Mesendoderm (in vitro differentiated cells): ENCODE data around the gene FBXL7.

Experiments used
- DNase-seq: peaks from one replicate; pipeline ENCODE4 v3.0.0; 2013
- H2AK5ac ChIP-seq: 2 replicates; pipeline ENCODE4 v1.6.1; 2013; ENCODE audit warnings: low read length, inconsistent platforms
- H2BK120ac ChIP-seq: 2 replicates; pipeline ENCODE4 v1.6.1; 2013; ENCODE audit warnings: low read depth, mild to moderate bottlenecking, low read length, moderate library complexity, mixed read lengths
- H2BK15ac ChIP-seq: replicated peaks from 2 replicates; pipeline ENCODE4 v1.6.1; 2013; ENCODE audit warnings: low read depth, mild to moderate bottlenecking, moderate library complexity
- H2BK5ac ChIP-seq: 2 replicates; pipeline ENCODE4 v1.6.1; 2013; ENCODE audit warnings: low read length, inconsistent platforms
- H3K18ac ChIP-seq: 2 replicates; pipeline ENCODE4 v1.6.1; 2013; ENCODE audit warnings: mild to moderate bottlenecking, low read length, mixed read lengths
- H3K23ac ChIP-seq: one replicate; pipeline ENCODE4 v1.6.1; 2013; ENCODE audit warnings: low read length
- H3K27ac ChIP-seq: 2 replicates; pipeline ENCODE4 v1.5.1; 2013; ENCODE audit warnings: low read depth, mild to moderate bottlenecking, inconsistent platforms, low read length, moderate library complexity
- H3K27me3 ChIP-seq: 2 replicates; pipeline ENCODE4 v1.6.1; 2013; ENCODE audit warnings: low read length, control low read depth, mild to moderate bottlenecking, inconsistent platforms; ENCODE audit not compliant: insufficient read depth, poor library complexity
- H3K36me3 ChIP-seq: 2 replicates; pipeline ENCODE4 v1.6.1; 2013; ENCODE audit warnings: low read length, inconsistent platforms; ENCODE audit not compliant: control insufficient read depth, insufficient read depth
- H3K4ac ChIP-seq: one replicate; pipeline ENCODE4 v1.6.1; 2013; ENCODE audit warnings: low read depth, mild to moderate bottlenecking, low read length, moderate library complexity
- H3K4me1 ChIP-seq: 2 replicates; pipeline ENCODE4 v1.6.1; 2013; ENCODE audit warnings: low read depth, low read length, inconsistent platforms; ENCODE audit not compliant: control insufficient read depth
- H3K4me2 ChIP-seq: 2 replicates; pipeline ENCODE4 v1.6.1; 2013; ENCODE audit warnings: low read length
- H3K4me3 ChIP-seq: 2 replicates; pipeline ENCODE4 v1.5.1; 2013; ENCODE audit warnings: mild to moderate bottlenecking, low read length
- H3K56ac ChIP-seq: one replicate; pipeline ENCODE4 v1.6.1; 2013; ENCODE audit warnings: low read length
- H3K79me1 ChIP-seq: 2 replicates; pipeline ENCODE4 v1.6.1; 2013; ENCODE audit warnings: low read length, inconsistent platforms
- H3K79me2 ChIP-seq: 2 replicates; pipeline ENCODE4 v1.6.1; 2013; ENCODE audit warnings: mild to moderate bottlenecking, low read length; ENCODE audit not compliant: control insufficient read depth, insufficient read depth
- H3K9ac ChIP-seq: 2 replicates; pipeline ENCODE4 v1.6.1; 2013; ENCODE audit warnings: low read length, inconsistent platforms
- H4K5ac ChIP-seq: one replicate; pipeline ENCODE4 v1.6.1; 2013; ENCODE audit warnings: low read length
- H4K8ac ChIP-seq: one replicate; pipeline ENCODE4 v1.6.1; 2013; ENCODE audit warnings: low read depth, mild to moderate bottlenecking, control low read depth, low read length, moderate library complexity
- WGBS: extraction: QIAGEN DNeasy Blood & Tissue Kit; methylation state at CpG from one replicate; pipeline ENCODE4 v1.1.7; 2013; ENCODE audit warnings: low lambda C conversion rate, missing lambda C conversion rate; ENCODE audit not compliant: insufficient coverage; ENCODE audit errors: extremely low coverage; 5-methylcytosine and 5-hydroxymethylcytosine counted together

Gene FBXL7

DNA sequence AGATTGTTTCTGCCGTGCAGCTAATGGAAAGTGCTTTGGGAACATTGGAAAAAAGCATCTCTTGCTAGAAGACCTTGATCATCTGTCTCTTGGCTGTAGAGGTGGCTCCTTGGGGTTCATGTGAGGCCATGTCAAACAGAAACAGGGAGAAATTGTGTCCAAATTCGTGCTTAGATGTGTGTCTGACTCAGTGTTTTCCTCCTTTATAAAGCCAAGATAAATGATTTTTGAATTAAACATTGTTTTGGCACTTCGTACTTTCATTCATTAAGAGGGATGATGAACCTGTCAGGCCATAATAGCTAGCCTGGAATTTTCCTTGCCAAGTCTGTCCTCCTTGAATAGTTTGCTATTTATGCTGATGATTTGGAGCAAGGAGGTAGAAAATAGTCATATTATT lies 143.8 kb downstream of the FBXL7 start:
- peak overlapping the region; percentile 11 for H3K56ac ChIP-seq
- H4K8ac ChIP-seq: no peak overlapping the region
- peaks cover 24% of the 10 kb centered on the region for H3K79me1 ChIP-seq
- no peaks in the 10 kb centered on the region for H3K27me3 ChIP-seq
- no peak overlapping the region for H2BK15ac ChIP-seq
- H2BK5ac ChIP-seq: no peak overlapping the region
- no peak overlapping the region for H3K4ac ChIP-seq
- no peak overlapping the region for H4K5ac ChIP-seq
- H3K27ac ChIP-seq: no peak overlapping the region
- peaks cover 12% of the 10 kb centered on the region for H3K4me1 ChIP-seq
- H3K4me3 ChIP-seq: no peak overlapping the region
- no peak overlapping the region for H2AK5ac ChIP-seq
- WGBS: no CpG with 5 or more reads among the region's 3 CpGs
- H3K4me2 ChIP-seq: no peak overlapping the region
- peaks cover 3% of the 10 kb centered on the region for H3K79me2 ChIP-seq
- no peak overlapping the region for H3K18ac ChIP-seq
- no peak overlapping the region for H2BK120ac ChIP-seq
- H3K36me3 ChIP-seq: no peaks in the 10 kb centered on the region
- H3K9ac ChIP-seq: no peak overlapping the region
- no peak for DNase-seq
- no peak overlapping the region for H3K23ac ChIP-seq

DNA sequence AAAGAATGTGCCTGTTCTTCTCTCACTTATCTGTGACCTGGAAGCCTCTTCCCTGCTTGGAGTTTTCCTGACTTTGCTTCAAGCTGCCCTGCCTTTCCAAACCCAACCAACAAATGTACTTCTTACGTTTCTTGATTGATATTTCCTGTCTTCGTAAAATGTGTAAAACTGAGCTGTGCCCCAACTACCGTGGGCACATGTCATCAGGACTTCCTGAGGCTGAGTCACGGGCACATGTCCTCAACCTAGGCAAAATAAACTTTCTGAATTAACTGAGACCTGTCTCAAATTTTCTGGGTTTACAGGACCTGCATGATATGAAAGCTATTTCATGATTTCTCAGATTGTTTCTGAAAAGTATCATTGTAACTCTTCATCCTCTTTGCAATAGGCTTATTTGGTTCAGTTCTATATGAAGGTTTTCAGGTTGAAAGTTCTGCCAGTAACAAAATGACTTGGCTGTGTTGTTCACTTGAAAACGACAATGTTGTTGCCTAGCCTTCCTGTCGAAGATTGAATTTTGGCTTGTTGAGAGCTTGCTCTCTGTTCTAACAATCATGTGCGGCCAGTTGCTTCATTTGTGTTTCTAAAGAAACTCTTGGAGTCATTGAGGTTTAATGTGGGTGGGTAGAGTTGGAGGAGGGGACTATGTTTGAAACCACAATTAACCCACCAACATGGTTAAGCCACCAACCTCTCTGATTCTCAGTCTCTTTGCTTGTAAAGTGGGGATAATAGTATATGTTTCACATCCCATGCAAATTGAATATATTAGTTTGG lies 145.6 kb downstream of the FBXL7 start:
- Histone ChIP-seq H2AK5ac (no peak overlapping the region), H3K23ac (no peak overlapping the region), H2BK120ac (no peak overlapping the region), H3K36me3 (no peaks in the 10 kb centered on the region), H3K27me3 (no peaks in the 10 kb centered on the region), H3K4me1 (peaks cover 11% of the 10 kb centered on the region), H3K9ac (peak overlapping the region; percentile 33), H3K79me2 (peaks cover 3% of the 10 kb centered on the region), H4K5ac (no peak overlapping the region), H3K56ac (peak overlapping the region; percentile 74), H2BK15ac (no peak overlapping the region), H3K27ac (peak overlapping the region; percentile 20), H4K8ac (no peak overlapping the region), H3K79me1 (peaks cover 18% of the 10 kb centered on the region), H3K4me2 (no peak overlapping the region), H3K18ac (peak overlapping the region; percentile 83), H3K4ac (no peak overlapping the region), H3K4me3 (no peak overlapping the region), H2BK5ac (peak overlapping the region; percentile 56)
- peak; percentile 75 for DNase-seq
- WGBS: no CpG with 5 or more reads among the region's 7 CpGs

DNA sequence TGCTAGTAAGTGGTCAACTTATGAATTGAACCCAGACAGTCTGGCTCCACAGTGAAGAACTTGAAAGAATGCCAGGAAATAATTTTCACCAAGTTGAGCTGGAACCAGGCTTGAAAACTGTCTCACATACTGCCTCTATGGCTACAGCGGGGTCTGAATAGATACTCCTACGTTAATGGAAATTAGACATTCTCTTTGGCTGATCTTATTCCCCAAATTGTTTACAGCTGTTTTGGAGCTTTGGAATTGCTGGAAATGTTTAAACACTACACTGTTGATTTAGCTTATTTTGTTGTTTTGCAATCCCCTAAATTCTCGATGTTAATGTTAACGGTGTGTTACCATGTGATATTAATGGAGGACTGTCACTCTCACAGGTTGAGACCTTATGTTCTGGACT lies 146.4 kb downstream of the FBXL7 start:
- Histone ChIP-seq H3K23ac (no peak overlapping the region), H2BK120ac (no peak overlapping the region), H3K27ac (no peak overlapping the region), H4K5ac (no peak overlapping the region), H3K4me1 (peaks cover 11% of the 10 kb centered on the region), H2AK5ac (no peak overlapping the region), H3K18ac (no peak overlapping the region), H3K56ac (no peak overlapping the region), H3K79me2 (peaks cover 3% of the 10 kb centered on the region), H3K27me3 (no peaks in the 10 kb centered on the region), H3K79me1 (peaks cover 16% of the 10 kb centered on the region), H2BK5ac (no peak overlapping the region), H3K9ac (no peak overlapping the region), H3K4ac (no peak overlapping the region), H4K8ac (no peak overlapping the region), H3K4me2 (no peak overlapping the region), H2BK15ac (peak overlapping the region; percentile 19), H3K4me3 (no peak overlapping the region), H3K36me3 (no peaks in the 10 kb centered on the region)
- DNase-seq: no peak
- WGBS: no CpG with 5 or more reads among the region's 4 CpGs

DNA sequence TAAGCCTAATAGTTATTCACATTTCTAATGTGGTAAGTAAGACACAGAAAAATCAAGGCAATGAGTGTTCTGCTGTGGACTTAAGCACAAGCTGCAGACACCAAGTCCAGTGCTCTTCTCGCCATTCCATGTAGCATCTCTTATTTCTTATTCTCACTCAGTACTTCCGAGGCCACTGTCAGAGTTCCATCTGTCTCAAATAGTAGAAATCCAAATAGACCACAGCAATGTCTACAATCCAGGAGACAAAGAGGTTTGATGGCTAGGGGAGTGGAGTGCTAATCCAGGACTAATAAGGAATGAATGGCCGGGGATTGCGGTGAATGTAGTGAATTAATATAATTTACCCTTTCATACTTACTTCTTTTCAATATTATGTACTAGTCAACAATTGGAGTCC lies 147.3 kb downstream of the FBXL7 start:
- Histone ChIP-seq H2BK5ac (no peak overlapping the region), H3K9ac (no peak overlapping the region), H3K4me2 (no peak overlapping the region), H3K4me3 (no peak overlapping the region), H3K79me1 (peaks cover 16% of the 10 kb centered on the region), H3K27me3 (no peaks in the 10 kb centered on the region), H3K27ac (no peak overlapping the region), H3K79me2 (peaks cover 3% of the 10 kb centered on the region), H3K36me3 (no peaks in the 10 kb centered on the region), H2BK120ac (no peak overlapping the region), H3K4me1 (peaks cover 11% of the 10 kb centered on the region), H3K56ac (no peak overlapping the region), H3K18ac (no peak overlapping the region), H3K23ac (no peak overlapping the region), H2AK5ac (no peak overlapping the region), H4K5ac (no peak overlapping the region), H2BK15ac (no peak overlapping the region), H4K8ac (no peak overlapping the region), H3K4ac (no peak overlapping the region)
- DNase-seq: no peak
- WGBS: no CpG with 5 or more reads among the region's 4 CpGs

DNA sequence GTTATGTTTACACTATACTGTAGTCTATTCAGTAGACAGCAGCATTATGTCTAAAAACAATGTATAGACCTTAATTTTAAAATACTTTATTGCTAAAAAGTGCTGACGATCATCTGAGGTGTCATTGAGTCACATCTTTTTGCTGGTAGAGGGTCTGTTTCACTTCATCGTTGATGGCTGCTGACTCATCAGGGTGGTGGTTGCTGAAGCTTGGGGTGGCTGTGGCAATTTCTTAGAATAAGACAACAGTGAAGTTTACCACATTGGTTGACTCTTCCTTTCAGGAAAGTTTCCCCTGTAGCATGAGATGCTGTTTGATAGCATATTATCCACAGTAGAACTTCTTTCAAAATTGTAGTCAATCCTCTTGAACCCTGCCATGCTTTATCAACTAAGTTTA lies 150.3 kb downstream of the FBXL7 start:
- H3K56ac ChIP-seq: no peak overlapping the region
- H3K36me3 ChIP-seq: no peaks in the 10 kb centered on the region
- peaks cover 4% of the 10 kb centered on the region for H3K4me1 ChIP-seq
- H3K18ac ChIP-seq: no peak overlapping the region
- H2BK5ac ChIP-seq: no peak overlapping the region
- H2AK5ac ChIP-seq: no peak overlapping the region
- no peak overlapping the region for H2BK120ac ChIP-seq
- peaks cover 3% of the 10 kb centered on the region for H3K79me2 ChIP-seq
- no peak overlapping the region for H3K4me3 ChIP-seq
- H3K27me3 ChIP-seq: no peaks in the 10 kb centered on the region
- H4K5ac ChIP-seq: no peak overlapping the region
- H4K8ac ChIP-seq: no peak overlapping the region
- no CpG with 5 or more reads among the region's 2 CpGs for WGBS
- no peak overlapping the region for H3K9ac ChIP-seq
- no peak for DNase-seq
- H3K4me2 ChIP-seq: no peak overlapping the region
- H3K79me1 ChIP-seq: peaks cover 9% of the 10 kb centered on the region
- H3K27ac ChIP-seq: no peak overlapping the region
- H3K4ac ChIP-seq: no peak overlapping the region
- peak overlapping the region; percentile 57 for H2BK15ac ChIP-seq
- H3K23ac ChIP-seq: no peak overlapping the region

DNA sequence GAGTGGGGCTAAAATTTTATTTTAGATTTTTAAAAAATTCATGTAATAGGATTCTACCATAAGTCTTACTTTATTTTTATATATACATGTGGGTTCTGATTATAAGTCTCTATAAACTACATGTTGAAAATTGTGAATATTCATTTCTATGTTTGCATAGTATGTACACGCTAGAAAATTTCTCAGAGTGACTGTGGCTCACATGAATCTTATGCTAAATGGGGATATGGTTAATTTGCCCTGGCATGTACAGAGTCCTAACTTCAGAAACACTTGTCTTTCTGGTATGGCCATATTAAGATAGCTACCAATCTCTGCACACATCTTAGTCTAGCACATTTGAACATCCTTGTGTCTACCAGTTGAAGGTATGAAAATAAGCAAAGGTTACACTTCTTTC lies 154.8 kb downstream of the FBXL7 start:
- no peak overlapping the region for H3K23ac ChIP-seq
- H2BK15ac ChIP-seq: no peak overlapping the region

More for the DNA sequence above, 154.8 kb downstream of the FBXL7 start:
- Histone ChIP-seq H4K8ac (no peak overlapping the region), H2AK5ac (no peak overlapping the region), H3K9ac (no peak overlapping the region), H3K4ac (no peak overlapping the region), H2BK120ac (no peak overlapping the region), H3K4me1 (no peaks in the 10 kb centered on the region), H2BK5ac (no peak overlapping the region), H4K5ac (no peak overlapping the region), H3K18ac (peak overlapping the region; percentile 39), H3K79me2 (no peaks in the 10 kb centered on the region), H3K27me3 (no peaks in the 10 kb centered on the region), H3K56ac (no peak overlapping the region), H3K79me1 (no peaks in the 10 kb centered on the region), H3K4me2 (no peak overlapping the region), H3K4me3 (no peak overlapping the region), H3K27ac (no peak overlapping the region), H3K36me3 (no peaks in the 10 kb centered on the region)
- no CpG with 5 or more reads among the region's 1 CpG for WGBS
- no peak for DNase-seq
